ENCODE data around the gene RPL3.

DNA sequence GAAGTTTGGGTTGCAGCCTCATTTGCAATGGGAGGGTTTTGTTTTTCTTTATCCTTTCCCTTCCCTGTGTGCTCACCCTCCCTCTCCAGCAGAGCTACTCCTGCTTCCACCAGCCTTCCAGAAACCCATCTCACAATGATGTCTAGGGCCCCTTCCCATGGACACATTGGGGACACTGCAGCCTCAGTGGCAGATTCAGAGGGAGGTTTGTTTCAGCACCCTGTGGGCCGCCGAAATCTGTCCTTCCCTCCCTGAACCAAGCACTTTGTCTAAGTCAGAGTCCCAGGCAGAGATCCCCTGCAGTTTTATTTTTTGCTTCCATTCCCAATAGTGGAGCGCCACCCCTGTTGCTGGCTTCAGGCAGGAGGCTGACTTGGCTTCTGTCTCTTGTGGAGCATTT lies 21.8 kb upstream of the RPL3 start:
- TF ChIP-seq, protein P1, sequence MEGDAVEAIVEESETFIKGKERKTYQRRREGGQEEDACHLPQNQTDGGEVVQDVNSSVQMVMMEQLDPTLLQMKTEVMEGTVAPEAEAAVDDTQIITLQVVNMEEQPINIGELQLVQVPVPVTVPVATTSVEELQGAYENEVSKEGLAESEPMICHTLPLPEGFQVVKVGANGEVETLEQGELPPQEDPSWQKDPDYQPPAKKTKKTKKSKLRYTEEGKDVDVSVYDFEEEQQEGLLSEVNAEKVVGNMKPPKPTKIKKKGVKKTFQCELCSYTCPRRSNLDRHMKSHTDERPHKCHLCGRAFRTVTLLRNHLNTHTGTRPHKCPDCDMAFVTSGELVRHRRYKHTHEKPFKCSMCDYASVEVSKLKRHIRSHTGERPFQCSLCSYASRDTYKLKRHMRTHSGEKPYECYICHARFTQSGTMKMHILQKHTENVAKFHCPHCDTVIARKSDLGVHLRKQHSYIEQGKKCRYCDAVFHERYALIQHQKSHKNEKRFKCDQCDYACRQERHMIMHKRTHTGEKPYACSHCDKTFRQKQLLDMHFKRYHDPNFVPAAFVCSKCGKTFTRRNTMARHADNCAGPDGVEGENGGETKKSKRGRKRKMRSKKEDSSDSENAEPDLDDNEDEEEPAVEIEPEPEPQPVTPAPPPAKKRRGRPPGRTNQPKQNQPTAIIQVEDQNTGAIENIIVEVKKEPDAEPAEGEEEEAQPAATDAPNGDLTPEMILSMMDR (conservative IDR thresholded peaks at IDR 0.05 in 1 of 2, IDR thresholded peaks at IDR 0.05 in 1 of 2; ENCODE audit: low read depth in 1 of 2, low read length in 2 of 2) = no peak
- no peak for TF ChIP-seq EZH2 (IDR thresholded peaks at IDR 0.05; ENCODE audit: low read length, missing control alignments)

Data from fibroblast of lung (primary cell).